Glutamatergic neuron (in vitro differentiated cells): ENCODE results near the gene LGR4. TPM values are rescaled to one million over a fixed set of nuclear protein-coding genes. Genes with fewer than 3 reads are reported as not detected.
A peak's percentile ranks its signal among the peaks of the same experiment; 100 is the strongest.

ENCODE experiments used
- DNase-seq: peaks from one replicate; pipeline ENCODE4 v3.0.0; 2022
- H3K27ac Mint-ChIP-seq: one replicate; pipeline ENCODE4 v1.8.0; 2020; ENCODE audit warnings: mild to moderate bottlenecking, mixed read lengths, inconsistent platforms; ENCODE audit not compliant: unreplicated experiment
- H3K27me3 Mint-ChIP-seq: one replicate; pipeline ENCODE4 v1.8.0; 2020; ENCODE audit warnings: mild to moderate bottlenecking, moderate library complexity, mixed read lengths, inconsistent platforms; ENCODE audit not compliant: unreplicated experiment
- H3K36me3 Mint-ChIP-seq: one replicate; pipeline ENCODE4 v1.8.0; 2020; ENCODE audit warnings: mild to moderate bottlenecking, mixed read lengths, inconsistent platforms; ENCODE audit not compliant: unreplicated experiment
- H3K4me1 Mint-ChIP-seq: one replicate; pipeline ENCODE4 v1.8.0; 2020; ENCODE audit warnings: mild to moderate bottlenecking, low read depth, mixed read lengths, inconsistent platforms; ENCODE audit not compliant: unreplicated experiment
- H3K4me3 Mint-ChIP-seq: one replicate; pipeline ENCODE4 v1.8.0; 2020; ENCODE audit warnings: mild to moderate bottlenecking, mixed read lengths, inconsistent platforms; ENCODE audit not compliant: unreplicated experiment
- H3K9me3 Mint-ChIP-seq: one replicate; pipeline ENCODE4 v1.8.0; 2020; ENCODE audit warnings: mild to moderate bottlenecking, moderate library complexity, mixed read lengths, inconsistent platforms; ENCODE audit not compliant: unreplicated experiment
- CTCF ChIP-seq: fragments of 200-600 bp; sonication (generic); IDR thresholded peaks from one replicate; pipeline ENCODE4 v1.5.0; 2021; ENCODE audit not compliant: partially characterized antibody, unreplicated experiment
- total RNA-seq: library from RNA; stranded (reverse); fragmentation: NEBNext Ultra II Directional; extraction: Animal tissue kit (Norgen Biotek cat#: 25700); gene quantifications from one replicate; pipeline ENCODE4 v1.2.1, GENCODE V29; 2021; ENCODE audit not compliant: unreplicated experiment

Gene LGR4
- total RNA-seq, 1 donor from 2014 or later, result 87.1 TPM

- H3K4me3 Mint-ChIP-seq, result no peak overlapping the region
- no peaks in the 10 kb centered on the region for H3K9me3 Mint-ChIP-seq
- H3K36me3 Mint-ChIP-seq, result no peaks in the 10 kb centered on the region
- H3K27me3 Mint-ChIP-seq, result peaks cover 3% of the 10 kb centered on the region
- peaks cover 26% of the 10 kb centered on the region for H3K4me1 Mint-ChIP-seq
- H3K27ac Mint-ChIP-seq, result no peak overlapping the region
- DNase-seq, result no peak
- no peak for TF ChIP-seq CTCF
These were observed 25.1 kb downstream of the LGR4 start for GRCh38 chr11:27447288-27448183.

GRCh38 chr11:27445625-27446024, 27.0 kb downstream of the LGR4 start:
- Mint-ChIP-seq H3K4me3 (no peak overlapping the region), H3K4me1 (peaks cover 32% of the 10 kb centered on the region)

GRCh38 chr11:27444801-27445215, 27.8 kb downstream of the LGR4 start:
- H3K27me3 Mint-ChIP-seq, result peaks cover 3% of the 10 kb centered on the region

More at GRCh38 chr11:27445625-27446024, 27.0 kb downstream of the LGR4 start:
- no peaks in the 10 kb centered on the region for H3K36me3 Mint-ChIP-seq
- H3K27me3 Mint-ChIP-seq, result peaks cover 3% of the 10 kb centered on the region
- DNase-seq, result no peak
- H3K9me3 Mint-ChIP-seq, result no peaks in the 10 kb centered on the region
- H3K27ac Mint-ChIP-seq, result peak overlapping the region; percentile 71
- TF ChIP-seq CTCF, result no peak

GRCh38 chr11:27443746-27444507, 28.7 kb downstream of the LGR4 start:
- DNase-seq, result no peak
- Mint-ChIP-seq H3K27me3 (peaks cover 3% of the 10 kb centered on the region), H3K36me3 (no peaks in the 10 kb centered on the region), H3K9me3 (no peaks in the 10 kb centered on the region), H3K4me1 (peaks cover 38% of the 10 kb centered on the region), H3K4me3 (peak overlapping the region; percentile 68), H3K27ac (peak overlapping the region; percentile 71)
- TF ChIP-seq CTCF, result no peak

More at GRCh38 chr11:27444801-27445215, 27.8 kb downstream of the LGR4 start:
- no peak for TF ChIP-seq CTCF
- H3K27ac Mint-ChIP-seq, result peak overlapping the region; percentile 71
- H3K36me3 Mint-ChIP-seq, result no peaks in the 10 kb centered on the region
- no peak for DNase-seq
- peak overlapping the region; percentile 70 for H3K4me3 Mint-ChIP-seq
- H3K4me1 Mint-ChIP-seq, result peaks cover 35% of the 10 kb centered on the region
- no peaks in the 10 kb centered on the region for H3K9me3 Mint-ChIP-seq
